ENCODE measurements around the gene DENND2D.

- TF ChIP-seq CTCF (IDR thresholded peaks at IDR 0.05; ENCODE audit: insufficient read depth, low read length, poor library complexity, severe bottlenecking) (no peak), EZH2phosphoT487 (conservative IDR thresholded peaks at IDR 0.05; ENCODE audit: low read length) (no peak)
Measured at GRCh38 chr1:111219557-111220286, 19.3 kb upstream of the DENND2D start.
